Sigmoid colon (tissue), 3 donors: ENCODE data around the gene SLC25A33.

Experiments used
- CTCF ChIP-seq, 4 experiments: fragments of 450-650 bp in 3 of 4; fragments of 200-600 bp in 1 of 4; IDR thresholded peaks; one replicate each; pipeline ENCODE4 v1.5.1; 2016 to 2019; ENCODE audit warnings: antibody characterized with exemption in 4 of 4, mild to moderate bottlenecking in 3 of 4, moderate library complexity in 2 of 4
- POLR2A ChIP-seq, 2 donors: fragments of 450-650 bp; IDR thresholded peaks; one replicate each; pipeline ENCODE4 v1.6.1; 2016; ENCODE audit warnings: antibody characterized with exemption in 2 of 2, mild to moderate bottlenecking in 2 of 2, moderate library complexity in 2 of 2

- TF ChIP-seq POLR2A (IDR thresholded peaks at IDR 0.05) = no peak
- no peak for TF ChIP-seq CTCF (IDR thresholded peaks at IDR 0.05)
Observed at GRCh38 chr1:9500756-9501754, 38.2 kb upstream of the SLC25A33 start.
